HG03095 (cell line): ENCODE results near the gene CDC42EP5.

Experiments
- ATAC-seq: cut with Tn5 transposase; IDR thresholded peaks from one replicate; pipeline ENCODE4 v1.9.1; 2021; ENCODE audit warnings: moderate library complexity; ENCODE audit not compliant: unreplicated experiment

Gene CDC42EP5

DNA sequence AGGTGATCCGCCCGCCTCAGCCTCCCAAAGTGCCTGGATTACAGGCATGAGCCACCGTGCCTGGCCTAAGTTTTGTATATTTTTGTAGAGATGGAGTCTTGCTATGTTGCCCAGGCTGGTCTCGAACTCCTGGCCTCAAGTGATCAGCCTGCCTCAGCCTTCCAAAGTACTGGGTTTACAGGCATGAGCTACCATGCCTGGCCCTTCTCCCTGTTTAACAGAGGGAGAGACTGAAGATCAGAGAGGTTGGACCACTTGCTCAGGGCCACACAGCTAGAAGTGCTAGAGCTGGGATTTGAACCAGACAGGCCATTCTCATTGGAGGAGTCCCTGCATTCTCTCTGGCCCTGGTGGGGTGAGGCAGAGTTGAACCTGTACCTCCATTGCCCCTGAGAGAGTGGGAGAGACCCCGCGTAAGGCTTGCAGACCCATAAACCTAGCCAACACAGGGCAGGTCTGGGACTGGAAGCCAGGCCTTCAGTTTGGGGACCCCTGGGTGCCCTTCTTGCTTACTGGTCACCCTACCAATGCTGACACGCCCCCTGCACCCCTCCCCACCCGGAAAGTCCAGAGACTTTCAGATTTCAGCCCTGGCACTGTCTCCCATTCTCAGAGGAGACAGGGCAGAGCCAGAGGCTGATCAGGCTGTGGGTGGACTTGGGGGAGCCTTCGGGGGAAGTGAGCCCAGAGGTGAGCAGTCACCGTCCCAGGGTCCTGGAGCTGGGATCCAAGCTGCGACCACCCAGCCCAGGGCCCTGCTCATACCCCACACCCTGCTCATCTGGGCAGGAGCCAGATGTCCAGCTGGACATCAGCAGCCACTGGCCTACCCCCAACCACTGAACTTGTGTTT, 44.5 kb downstream of the CDC42EP5 start:
- ATAC-seq: no peak

DNA sequence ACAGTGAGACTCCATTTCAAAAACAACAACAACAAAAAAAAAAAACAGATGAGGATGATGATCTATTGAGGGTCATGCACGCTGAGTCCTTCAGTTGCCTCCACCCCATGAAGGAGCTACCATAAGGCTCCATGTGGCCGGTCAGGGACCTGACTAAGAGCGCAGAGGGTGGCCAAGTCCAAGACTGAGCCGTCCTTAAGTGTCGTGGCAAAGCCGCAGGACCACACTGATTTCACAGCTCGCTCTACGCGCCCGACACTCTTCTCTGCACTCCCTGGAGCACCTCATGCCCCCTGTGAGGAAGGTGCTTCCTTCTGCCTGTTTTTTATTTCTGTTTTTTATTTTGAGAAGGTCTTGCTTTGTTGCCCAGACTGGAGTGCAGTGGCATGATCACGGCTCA, 45.5 kb downstream of the CDC42EP5 start:
- no peak for ATAC-seq

DNA sequence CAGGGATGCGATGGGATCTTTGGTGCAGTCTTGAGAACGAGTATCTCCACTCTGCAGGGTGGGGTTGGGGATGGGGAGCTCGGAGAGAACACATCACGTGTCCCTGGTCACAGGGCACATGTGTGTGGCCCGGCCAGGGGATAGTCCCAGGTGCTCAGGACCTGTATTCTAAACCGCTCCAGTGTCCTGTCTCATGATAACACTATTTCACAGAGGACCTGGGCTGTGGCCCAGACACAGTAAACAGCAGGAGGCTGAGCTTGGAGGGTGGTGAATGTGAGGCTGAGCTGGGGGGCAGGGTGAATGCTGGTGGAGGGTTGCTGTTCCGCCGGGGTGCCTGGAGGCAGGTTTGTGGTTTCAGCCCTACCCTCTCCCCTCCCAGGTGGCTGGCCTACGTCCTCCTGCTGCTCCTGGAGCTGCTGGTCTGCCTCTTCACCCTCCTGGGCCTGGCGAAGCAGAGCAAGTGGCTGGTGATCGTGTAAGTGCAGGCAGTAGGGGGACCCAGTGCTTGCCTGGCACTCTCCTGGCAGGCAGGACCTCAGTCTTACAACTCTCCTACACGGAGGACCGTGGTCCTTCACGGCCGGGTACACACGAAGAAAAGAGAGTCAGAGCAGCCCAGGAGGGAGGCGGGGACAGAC, 46.7 kb downstream of the CDC42EP5 start:
- ATAC-seq: no peak

DNA sequence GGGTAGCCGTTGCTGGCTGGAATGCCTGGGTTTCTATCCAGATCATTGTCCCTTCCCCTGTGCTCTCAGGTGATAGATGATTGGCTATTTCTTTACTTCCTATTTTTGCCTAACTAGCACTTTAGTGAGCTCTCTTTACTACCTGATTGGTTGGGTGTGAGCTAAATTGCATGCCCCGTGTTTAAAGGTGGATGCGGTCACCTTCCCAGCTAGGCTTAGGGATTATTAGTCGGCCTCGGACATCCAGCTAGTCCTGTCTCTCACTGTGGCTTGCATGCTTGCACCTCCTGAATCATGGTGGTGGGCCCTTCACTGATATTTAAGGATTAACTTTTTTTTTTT, 47.7 kb downstream of the CDC42EP5 start:
- no peak for ATAC-seq

DNA sequence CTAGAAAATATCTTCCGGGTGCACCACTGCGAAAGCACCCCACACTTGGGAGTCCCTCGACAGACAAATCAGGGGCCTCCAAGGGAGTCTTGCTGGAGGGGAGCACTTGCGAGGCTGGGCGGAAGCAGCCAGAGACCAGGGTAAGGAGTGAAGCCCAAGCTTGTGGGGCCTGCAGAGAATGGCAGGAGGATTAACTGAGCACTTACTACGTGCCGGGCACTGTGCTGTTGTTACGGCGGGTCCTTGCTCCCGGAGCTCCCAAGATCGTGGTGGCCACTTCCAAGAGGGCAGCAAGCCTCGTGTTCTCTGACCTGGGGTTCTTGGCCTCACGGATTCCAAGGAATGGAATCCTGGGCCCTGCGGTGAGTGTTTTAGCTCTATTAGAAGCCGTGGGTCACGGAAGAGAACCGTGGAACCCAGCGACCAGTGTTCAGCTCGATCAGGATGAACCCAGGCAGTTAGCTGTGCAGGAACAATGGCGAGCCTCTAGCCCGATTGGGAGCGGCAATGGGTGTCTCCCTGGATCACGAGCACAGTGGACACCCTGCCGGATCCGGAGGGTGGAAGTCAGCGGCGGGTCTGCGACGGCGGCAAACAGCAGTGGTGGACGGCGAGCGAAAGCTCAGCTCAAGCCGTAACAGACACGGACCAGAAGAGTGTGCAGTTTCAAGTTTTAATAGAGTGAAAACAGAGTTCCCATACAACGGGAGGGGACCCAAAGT, 48.3 kb downstream of the CDC42EP5 start:
- no peak for ATAC-seq

DNA sequence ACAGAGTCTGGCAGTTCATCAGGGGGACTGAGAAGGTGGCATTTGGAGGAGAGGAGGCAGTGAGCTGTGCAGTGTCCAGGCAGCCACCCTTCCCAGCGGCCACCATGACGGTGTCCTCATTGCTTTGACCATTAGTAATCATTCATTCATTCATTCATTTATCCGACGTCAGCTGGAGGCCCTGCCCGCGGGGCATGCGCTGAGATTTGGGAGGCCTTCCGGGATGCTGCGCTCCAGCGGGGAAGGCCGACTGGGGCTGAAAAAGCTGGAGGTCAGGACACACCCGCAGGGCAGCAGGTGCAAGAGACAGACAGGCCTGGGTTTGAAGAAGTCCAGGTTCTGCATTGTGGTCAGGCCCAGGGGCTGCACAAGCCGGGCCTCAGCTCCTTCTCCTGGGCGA, 48.9 kb downstream of the CDC42EP5 start:
- ATAC-seq: no peak

DNA sequence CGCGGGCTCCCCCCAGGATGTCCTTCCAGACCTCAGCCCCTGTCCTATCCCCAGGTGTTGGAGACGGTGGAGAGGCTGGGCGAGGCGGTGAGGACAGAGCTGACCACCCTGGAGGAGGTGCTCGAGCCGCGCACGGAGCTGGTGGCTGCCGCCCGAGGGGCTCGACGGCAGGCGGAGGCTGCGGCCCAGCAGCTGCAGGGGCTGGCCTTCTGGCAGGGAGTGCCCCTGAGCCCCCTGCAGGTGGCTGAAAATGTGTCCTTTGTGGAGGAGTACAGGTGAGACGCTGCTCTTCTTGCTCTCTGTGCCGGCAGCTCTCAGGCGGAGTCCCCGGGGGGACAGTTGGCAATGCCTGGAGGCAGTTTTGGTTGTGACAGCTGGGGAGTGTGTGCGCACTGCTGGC, 51.0 kb downstream of the CDC42EP5 start:
- no peak for ATAC-seq

DNA sequence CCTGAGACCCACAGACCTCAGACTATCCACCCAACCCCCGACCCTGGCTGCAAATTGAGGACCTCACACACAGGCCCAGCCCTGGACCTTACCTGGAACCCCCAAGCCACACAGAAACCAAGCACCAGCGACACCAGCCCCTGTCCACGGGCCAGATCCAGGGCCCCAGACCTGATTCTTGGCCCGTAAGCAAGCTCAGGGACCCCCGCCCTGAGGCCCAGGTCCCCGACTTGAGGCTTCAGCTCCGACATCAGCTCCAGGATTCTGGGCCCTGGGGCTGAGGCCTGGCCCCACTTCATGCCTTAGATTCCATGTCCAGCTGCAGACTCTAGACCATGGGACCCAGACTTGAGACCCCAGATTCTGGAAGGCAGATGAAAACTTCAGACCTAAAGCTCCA, 51.6 kb downstream of the CDC42EP5 start:
- no peak for ATAC-seq

DNA sequence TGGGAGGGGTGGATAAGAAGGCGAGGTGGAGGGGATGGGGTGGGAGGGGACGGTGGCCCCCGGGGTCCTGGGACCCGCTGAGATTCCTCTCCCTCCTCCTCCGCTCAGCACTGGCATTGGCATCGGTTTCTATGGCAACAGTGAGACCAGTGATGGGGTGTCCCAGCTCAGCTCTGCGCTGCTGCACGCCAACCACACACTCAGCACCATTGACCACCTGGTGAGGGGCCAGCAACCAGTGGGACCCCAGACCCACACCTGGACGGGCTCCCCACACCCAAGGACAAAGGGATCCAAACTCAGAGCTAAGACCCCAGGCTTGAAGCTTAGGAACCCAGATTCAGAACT, 52.0 kb downstream of the CDC42EP5 start:
- ATAC-seq: no peak

DNA sequence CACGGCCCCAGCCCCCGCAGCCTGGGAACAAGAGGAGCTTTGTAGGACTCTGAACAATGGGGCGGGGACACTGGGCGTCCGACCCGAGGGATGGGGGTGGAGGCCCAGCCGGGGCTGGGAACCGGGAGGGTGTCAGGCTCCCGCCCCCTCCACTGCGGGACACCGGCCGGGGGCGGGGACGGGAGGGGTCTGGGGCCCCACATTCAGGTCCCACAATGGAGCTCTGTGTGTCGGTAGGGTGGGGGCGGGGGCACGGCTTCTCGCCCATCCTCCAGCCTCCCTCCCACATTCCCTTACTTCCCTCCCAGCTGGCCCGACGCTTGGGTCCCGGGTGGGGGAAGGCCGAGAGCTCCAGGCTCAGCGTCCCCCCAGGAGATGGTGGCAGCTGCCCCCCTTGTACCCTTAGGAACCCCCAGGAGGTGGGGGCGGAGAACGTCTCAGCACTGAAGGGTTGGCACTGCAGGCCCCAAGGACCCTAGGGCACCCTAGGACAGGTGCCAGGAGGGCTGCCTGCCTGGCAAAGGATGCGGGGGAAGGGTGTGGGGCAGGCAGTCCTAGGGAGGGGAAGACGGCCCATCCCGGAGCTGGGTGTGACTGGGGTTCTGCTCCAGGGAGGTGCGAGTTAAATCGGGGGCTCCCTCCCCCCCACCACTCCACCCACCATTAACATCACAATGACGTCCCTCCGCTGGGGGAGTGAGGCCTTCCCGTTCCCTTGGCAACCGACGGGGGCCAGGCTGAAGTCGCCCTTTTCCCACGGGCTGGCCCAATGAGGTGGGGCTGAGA, 52.5 kb downstream of the CDC42EP5 start:
- ATAC-seq: no peak

DNA sequence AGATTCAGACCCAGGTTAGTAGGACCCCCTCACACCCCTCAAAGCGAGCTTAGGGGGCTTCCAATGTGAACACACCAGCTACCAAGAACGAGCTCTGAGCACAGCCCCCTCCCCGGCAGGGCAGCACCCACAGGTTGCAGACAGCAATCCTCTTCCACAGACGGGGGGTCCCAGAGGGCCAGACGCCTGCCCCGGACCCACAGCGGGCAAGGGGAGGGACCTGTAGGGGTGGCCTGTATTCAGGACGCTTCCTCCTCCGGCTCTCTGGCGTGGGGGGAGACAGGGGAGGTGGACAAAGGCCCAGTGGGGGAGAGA, 53.1 kb downstream of the CDC42EP5 start:
- no peak for ATAC-seq

DNA sequence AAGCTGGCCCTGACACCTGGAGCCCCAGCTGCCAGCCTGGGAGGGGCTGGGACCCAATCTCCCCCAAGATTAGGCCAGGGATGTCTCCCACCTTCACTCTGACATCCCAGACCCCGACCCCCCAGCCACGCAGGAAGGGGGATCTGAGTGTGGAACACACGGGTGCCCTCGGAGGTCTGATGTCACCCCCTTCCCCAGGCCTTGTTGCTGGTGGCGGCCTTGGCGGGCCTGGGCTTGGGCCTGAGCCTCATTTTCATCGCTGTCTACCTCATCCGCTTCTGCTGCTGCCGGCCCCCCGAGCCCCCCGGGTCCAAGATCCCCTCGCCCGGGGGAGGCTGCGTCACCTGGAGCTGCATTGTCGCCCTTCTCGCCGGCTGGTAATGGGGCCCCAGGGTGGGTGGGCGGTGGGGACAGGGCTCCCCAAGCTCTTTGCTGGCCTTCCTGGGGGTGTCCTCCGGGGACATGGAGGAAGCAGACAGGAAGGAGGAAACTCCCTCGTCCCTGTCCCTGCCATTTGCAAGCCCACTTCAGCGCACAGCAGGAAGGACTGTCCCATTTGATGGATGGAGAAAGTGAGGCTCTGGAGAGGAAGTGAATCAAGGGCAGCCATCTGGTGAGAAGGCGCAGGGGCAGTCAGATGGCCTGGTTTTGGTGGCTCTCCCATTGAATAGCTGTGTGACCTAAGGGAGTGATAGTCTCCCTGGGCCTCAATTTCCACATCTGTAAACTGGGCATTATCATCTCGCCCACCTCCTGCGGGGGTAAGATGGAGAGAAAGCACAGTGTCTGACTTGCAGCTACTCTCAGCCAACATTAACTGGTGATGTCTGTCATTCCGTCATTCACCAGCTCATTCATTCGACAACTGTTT, 53.9 kb downstream of the CDC42EP5 start:
- ATAC-seq: no peak

DNA sequence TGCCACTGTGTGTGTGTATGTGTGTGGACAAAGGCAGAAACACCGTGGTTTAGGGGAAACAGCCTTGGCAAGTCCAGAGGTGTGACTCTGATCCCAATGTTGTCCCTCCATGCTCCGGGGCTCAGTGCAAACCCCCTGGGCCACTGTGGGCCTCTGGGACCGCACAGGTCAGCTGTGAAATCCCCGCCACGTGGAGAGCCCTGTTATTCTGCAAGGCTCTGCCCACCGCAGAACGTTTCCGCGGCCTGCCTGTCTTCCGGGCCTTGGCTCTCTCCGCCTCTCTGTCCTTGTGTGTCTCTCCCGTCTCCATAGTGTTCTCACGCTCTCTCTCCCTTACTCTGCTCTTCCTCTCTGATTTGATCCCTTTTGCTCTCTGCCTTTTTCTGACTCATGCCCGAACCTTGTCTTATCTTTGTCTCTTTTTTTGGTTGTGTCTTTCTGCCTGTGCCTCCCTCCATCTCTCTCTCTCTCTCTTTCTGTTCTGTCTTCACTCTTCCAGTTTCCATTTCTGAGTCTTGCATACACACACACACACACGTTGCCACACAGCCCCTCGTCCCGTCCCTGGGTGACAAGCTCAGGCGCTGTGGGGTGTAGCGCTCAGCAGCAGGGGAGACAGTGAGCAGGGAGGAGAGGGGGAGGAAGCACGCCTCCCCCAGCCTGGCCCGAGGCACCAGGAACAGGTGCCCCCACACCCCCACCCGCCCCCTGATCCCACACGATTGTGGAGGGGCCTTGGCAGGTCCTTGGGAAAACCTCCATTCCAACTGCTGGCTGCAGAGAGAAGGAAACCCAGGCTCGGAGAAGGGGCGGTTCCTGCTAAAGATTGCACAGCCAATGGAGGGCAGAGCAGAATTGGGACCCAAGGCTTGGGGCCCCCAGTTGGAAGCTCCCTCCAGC, 54.8 kb downstream of the CDC42EP5 start:
- ATAC-seq: no peak

DNA sequence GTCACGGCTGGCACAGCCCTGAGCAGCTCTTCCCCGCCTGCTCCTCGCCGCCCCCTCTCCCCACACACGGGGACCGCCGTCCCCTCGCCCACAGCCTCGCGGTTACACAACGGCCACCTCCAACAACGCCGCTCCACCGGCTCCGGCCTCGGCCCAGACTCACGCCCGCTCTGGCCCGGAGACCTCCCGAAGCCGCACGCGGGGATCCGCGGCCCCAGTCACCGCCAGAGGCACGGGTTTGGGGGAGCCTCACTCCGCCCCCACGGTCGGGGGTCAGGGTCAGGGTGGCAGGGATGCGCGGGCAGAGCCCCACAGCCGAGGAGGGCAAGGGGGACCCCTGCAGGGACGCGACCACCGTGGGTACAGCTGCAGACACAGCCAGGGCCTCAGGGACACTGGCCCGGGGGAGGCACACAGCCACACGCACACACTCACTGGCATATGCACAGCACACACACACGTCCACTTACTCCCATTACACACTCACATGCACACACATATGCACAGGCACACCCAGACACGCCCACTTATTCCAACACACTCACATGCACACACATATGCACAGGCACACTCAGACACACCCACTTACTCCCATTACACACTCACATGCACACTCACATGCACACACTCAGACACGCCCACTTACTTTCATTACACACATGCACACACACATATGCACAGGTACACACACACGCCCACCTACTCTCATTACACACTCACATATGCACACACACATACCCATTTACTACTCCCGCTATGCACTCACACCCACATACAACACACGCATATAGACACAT, 56.2 kb downstream of the CDC42EP5 start:
- ATAC-seq: no peak

DNA sequence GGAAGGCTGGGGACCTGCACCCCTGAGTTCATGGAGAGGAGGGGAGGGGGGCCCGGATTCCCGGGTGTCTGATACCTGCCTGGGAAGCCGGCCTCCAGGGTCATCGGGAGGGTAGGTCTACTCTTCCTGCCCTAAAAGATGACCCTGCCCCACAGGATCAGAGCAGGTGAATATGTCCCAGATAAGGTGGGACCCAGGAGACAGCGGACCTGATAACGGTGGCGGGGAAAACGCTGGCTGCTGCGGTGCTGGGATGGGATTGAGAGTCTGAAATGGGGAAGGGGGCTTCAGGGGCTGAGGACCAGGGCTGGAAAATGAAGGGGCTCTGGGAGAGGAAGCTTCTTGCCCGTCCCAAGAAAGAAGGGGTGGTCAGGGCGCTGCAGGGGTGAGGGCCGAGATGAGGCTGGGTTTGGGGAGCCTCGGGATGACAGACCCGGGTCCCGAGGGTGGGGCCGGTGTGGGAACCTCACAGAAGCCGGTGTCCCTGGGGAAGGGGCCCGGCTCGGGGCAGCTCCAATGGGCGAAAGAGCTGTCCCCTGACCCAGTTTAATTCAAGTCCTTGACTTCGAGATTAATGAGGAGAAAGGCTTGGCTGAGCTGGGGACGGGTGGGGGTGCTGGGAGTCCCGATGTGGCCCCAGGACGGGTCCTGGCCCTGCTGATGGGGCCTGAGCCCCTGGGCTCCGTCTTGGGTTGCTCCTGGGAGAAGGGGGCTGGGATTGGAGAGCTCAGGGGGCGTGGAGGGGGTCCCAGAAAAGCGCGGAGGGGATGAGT, 57.0 kb downstream of the CDC42EP5 start:
- ATAC-seq: no peak

DNA sequence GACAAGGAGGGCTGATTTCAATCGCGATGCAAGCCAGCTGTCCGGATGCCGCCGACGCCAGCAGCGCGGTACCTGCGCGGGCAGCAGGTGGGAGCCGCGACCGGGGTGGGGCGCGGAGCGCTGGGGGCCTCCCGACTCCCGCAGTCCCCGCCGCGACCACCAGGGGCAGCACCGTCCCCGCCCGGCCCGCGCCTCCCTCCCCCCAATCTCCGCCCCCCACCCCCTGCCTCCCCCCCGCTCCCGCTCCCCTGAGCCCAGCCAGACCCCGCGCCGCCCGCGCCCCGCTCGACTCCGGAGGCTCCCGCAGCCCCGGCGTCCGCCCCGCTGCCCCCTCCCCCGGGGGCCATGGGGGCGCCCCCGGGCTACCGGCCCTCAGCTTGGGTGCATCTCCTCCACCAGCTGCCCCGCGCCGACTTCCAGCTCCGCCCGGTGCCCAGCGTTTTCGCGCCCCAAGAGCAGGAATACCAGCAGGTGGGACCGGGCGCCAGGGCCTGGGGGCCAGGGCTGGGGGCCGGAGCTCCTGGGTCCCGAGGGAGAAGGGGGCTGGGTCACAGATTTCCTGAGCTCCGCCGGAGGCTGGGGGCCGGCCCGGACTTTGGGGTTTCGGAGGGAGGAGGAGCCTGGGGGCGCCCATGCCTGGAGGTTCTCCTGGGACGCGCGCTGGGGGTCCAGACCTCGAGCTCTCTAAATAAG, 57.7 kb downstream of the CDC42EP5 start, which contains the start of gene TTYH1:
Gene TTYH1 (plus strand): TSS at position 257 of the 693 bp plus-strand sequence. CDS start 89 bp downstream, at position 346.
- ATAC-seq: no peak
